Erythroblast (primary cell): ENCODE measurements around the gene CTNNA3.

Experiments used
- GATA1 ChIP-seq: IDR thresholded peaks from 2 replicates; pipeline ENCODE4 v1.6.1; 2011; ENCODE audit warnings: low read depth, mild to moderate bottlenecking, control low read depth, low read length, moderate library complexity
- POLR2A ChIP-seq: IDR thresholded peaks from 2 replicates; pipeline ENCODE4 v1.6.1; 2011; ENCODE audit warnings: mild to moderate bottlenecking, low read length

DNA sequence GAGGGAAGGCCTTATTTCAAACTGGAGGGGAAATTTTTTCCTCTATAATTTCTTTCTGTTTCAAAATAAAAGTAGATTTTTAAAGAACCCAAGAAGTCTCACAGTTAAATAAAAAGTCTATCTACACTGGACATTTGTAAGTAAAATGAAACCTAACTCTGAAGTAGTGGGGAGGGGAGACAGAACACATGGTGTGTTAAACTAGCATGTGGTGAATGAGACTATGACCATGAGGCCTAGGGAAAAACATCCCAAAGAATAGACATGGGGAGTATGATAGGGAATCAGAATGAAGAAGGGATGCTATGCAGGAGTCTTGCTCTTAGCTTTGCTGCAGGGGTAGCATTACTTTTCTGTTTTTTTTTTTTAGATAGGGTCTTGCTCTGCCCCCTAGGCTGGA lies 1831.5 kb downstream of the CTNNA3 start:
- TF ChIP-seq POLR2A: no peak
- TF ChIP-seq GATA1: no peak
